HG02759 (cell line): ENCODE measurements around the gene KRTAP4-16.
"Not testable (repeated sequence)": the region's sequence is repeated elsewhere in the genome, so short reads cannot be mapped to it uniquely, and the experiment has no call there.

Experiments used
- ATAC-seq: cut with Tn5 transposase; IDR thresholded peaks from one replicate; pipeline ENCODE4 v1.9.1; 2021; ENCODE audit warnings: mild to moderate bottlenecking, moderate library complexity; ENCODE audit not compliant: unreplicated experiment

The KRTAP4-16 gene

DNA sequence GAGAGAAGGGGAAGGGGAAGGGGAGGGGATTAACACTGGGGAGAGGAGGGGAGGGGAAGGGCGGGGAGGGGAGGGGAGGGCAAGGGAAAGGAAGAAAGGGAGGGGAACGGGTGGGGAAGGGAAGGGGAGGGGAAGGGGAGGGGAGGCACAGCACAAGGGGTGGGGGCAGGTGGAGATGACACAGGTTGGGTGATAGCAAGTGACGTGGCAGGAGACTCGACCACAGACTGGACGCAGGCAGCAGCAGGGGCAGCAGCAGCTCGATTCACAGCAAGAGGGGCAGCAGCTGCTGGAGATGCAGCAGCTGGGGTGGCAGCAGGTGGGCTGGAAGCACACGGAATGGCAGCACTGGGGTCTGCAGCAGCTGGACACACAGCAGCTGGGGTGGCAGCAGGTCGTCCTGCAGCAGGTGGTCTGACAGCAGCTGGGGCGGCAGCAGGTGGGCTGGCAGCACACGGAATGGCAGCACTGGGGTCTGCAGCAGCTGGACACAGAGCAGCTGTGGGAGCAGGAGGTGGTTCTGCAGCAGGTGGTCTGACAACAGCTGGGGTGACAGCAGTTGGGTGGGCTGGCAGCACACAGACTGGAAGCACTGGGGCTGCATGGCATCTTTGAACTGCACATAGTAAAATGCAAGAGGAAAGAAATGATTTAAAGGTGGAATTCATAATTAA lies at the start of gene KRTAP4-16:
Gene KRTAP4-16, minus strand, starts transcription at position 624 of the 674 bp plus-strand sequence. Its CDS starts 0 bp downstream, at position 624.
- no peak for ATAC-seq

DNA sequence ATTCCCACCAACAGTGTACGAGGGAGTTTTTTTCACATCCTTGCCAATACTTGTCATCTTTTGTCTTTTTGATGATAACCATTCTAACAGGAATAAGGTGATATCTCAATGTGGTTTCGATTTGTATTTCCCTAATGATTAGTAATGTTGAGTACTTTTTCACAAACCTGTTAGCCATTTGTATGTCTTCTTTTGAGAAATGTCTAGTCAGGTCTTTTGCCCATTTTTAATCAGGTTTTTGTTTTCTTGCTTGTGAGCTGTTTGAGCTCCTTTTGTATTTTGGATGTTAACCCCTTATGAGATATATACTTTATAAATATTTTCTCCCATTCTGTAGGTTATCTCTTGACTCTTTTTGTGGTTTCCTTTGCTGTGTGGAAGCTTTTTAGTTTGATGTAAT lies 49.5 kb upstream of the KRTAP4-16 start:
- ATAC-seq: no peak

- ATAC-seq: no peak
These were observed 48.0 kb upstream of the KRTAP4-16 start for GRCh38 chr17:41150026-41150425.

DNA sequence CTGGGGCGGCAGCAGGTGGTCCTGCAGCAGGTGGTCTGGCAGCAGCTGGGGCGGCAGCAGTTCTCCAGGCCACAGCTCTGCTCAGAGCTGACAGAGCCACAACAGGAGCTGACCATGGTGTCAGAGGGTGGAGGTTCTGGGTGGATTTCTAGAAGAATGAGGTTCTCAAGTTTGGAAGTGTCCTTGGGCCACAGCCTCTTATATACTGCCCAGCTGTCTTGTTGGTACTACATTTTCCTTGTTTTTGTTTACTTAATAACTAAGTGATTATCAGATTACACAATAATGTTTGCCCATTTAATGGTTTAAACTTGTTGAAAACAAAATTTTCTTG lies 47.6 kb upstream of the KRTAP4-16 start, which contains the start of gene KRTAP4-5:
Gene KRTAP4-5, minus strand, starts transcription at position 174 of the 334 bp plus-strand sequence. Its CDS starts 58 bp downstream, at position 116.
- ATAC-seq: no peak

DNA sequence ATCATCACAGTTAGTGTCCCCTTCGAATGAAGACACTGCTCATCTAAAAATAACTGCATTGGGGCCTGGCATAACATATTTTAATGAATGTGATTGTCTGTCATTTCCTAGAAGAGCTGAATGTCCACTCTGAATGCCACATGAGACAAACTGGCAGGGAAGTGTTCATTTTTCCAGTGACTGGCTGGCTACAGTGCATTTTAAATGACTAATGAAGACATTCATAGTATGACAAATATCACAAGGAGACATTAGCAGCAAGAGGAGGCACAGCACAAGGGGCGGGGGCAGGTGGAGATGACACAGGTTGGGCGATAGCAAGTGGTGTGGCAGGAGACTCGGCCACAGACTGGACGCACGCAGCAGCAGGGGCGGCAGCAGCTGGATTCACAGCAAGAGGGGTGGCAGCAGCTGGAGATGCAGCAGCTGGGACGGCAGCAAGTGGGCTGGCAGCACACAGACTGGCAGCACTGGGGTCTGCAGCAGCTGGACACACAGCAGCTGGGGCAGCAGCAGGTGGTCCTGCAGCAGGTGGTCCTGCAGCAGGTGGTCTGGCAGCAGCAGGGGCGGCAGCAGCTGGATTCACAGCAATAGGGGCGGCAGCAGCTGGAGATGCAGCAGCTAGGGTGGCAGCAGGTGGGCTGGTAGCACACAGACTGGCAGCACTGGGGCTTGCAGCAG lies 47.1 kb upstream of the KRTAP4-16 start:
- not testable (repeated sequence) for ATAC-seq

DNA sequence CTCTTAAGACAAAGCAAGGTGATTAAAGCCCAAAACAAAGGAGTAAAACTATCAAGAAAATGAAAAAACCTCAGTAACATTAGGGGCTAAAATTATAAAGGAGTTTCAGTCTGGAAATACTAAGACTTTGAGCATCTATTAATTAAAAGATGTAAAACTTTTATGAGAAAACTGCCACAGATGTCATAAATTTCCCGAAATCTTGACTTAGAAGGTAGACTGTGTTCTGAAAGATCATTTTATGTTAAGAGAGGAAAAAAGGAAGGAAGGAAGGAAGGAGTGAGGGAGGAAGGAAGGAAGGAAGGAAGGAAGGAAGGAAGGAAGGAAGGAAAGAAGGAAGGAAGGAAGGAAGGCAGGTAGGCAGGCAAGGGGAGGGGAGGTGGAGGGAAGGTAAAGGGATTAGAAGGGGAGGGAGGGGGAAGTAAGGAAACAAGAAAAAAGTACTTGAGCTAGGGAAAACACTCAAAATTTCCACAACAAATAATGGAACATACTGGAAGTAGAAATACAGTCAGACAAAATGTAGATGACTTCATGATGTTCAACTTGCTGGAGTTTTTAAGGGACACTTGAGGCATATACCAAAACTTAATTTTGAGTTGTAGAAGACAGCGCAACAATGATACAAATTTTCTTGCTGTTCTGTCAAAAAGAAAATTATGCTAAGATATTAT lies 45.7 kb upstream of the KRTAP4-16 start:
- no peak for ATAC-seq

DNA sequence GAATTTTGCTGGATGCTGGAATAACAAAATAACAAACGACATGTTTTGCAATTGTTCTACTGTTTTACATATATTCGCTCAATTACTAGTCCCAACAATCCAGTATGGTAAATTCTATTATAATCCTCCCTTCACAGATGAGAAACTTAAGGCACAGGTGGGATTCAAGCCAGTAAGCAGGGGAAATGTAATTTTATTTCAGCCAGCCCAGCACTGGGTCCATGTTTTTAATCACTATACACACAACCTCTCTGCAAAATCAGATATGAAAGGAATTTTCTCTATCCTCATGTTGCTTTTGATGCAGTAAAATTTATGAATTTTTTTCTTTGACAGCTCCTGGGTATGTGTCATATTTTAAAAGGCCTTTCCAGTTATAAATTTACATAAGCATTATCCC lies 43.3 kb upstream of the KRTAP4-16 start:
- ATAC-seq: no peak

DNA sequence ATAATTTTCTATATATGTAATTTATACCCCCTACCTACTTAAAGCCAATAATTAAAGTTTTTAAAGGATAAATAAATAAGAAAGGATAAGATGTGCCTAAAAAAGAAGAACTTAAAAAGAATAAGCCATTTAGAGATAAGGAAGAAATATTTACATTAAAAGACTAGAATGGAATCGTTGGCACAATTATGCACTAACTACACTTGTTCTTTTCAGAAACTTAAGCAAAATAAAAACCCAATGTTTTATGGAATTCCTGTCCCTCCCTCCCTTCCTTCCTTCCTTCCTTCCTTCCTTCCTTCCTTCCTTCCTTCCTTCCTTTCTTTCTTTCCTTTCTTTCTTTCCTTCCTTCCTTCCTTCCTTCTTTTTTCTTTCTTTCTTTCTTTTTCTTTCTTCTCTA lies 42.8 kb upstream of the KRTAP4-16 start:
- no peak for ATAC-seq

DNA sequence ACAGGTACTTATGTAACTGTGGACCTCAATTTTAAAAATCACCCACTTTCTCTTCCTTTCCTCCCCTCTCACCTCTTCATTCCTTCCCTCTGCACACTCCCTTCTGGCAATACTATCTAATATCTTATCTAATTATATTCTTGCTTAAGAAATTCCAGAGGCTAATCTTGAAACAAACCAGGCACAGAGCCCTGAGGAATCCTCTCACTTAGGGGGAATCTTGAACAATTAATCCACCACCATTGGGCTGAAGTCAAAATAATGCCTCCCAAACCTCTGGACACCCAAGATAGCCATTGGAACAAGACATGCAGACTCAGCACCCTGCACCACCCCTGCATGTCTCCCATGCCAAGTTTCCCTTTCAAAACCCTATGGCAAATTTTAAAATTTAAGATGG lies 39.4 kb upstream of the KRTAP4-16 start:
- no peak for ATAC-seq

DNA sequence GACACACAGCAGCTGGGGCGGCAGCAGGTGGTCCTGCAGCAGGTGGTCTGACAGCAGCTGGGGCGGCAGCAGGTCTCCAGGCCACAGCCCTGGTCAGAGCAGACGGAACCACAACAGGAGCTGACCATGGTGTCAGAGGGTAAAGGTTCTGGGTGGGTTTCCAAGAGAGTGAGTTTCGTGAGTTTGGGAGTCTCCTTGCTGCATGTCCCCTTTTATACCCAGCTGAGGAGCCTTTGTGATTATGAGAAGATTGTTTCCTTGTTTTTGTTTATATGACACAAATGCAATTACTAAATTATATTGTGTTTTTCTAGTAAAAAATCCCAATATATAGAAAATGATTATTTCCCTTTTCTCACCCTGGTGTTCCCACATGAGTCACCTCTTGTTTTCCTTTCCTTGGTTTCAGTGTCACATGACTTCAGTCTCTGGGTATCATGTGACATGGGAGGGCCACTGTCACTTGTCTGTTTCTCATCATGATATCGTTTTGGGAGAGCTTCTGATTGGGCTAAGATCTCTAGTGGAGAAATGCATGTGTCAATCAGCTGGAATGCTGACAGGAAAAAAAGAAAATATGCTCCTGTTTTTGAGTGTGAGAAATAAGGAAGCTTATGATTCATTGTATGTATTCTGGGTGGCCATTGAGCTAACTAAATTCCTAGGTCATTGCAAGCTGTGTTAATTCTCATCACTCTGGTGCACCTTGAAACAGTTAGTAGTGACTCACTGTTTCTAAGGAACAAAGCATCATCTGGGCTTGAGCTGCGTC lies 38.5 kb upstream of the KRTAP4-16 start, which contains the start of gene KRTAP4-6:
Gene KRTAP4-6, minus strand, starts transcription at position 185 of the 772 bp plus-strand sequence. Its CDS starts 57 bp downstream, at position 128.
- no peak for ATAC-seq

DNA sequence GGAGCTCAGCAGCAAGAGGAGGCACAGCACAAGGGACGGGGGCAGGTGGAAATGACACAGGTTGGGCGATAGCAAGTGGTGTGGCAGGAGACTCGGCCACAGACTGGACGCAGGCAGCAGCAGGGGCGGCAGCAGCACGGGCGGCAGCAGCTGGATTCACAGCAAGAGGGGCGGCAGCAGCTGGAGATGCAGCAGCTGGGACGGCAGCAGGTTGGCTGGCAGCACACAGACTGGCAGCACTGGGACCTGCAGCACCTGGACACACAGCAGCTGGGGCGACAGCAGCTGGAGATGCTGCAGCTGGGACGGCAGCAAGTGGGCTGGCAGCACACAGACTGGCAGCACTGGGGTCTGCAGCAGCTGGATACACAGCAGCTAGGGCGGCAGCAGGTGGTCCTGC lies 37.9 kb upstream of the KRTAP4-16 start:
- ATAC-seq: not testable (repeated sequence)

GRCh38 chr17:41133880-41134735 lies 32.1 kb upstream of the KRTAP4-16 start:
- no peak for ATAC-seq

GRCh38 chr17:41131979-41132378 lies 30.0 kb upstream of the KRTAP4-16 start:
- ATAC-seq: no peak

DNA sequence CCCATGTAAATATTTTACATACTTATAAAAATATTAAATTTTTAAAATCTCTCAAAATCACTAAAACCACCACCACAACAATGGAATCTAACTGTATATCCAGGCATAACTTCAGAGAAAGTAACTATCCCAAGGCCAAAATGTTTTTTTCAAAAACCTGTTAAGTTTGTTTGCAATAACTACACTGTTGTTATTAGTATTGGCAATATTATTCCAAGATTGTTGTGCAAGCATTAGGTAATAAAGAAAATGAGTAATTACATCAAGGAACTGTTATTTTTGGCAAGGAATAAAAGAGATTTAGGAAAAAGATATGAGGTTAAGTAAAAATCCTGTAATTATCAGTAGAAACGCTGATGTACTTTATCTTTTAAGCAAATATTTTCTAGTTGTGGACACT lies 25.4 kb upstream of the KRTAP4-16 start:
- ATAC-seq: no peak

DNA sequence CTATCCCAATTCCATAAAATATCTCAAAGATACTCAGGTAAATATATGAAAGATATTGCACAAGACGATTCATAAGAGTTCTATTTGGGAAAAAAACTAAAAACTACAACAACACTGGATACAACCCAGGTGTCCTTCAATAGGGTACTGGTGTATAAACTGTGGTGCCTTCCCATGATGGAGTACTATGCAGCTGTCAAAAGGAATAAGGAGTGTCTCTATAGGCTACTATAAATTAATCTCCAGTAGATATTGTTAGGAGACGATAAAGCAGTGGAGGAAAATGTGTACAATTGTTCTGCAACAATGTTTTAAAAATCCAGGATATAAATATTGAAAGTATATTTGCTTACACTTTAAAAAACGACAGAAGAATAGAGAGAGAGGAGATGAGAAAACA lies 24.4 kb upstream of the KRTAP4-16 start:
- no peak for ATAC-seq

DNA sequence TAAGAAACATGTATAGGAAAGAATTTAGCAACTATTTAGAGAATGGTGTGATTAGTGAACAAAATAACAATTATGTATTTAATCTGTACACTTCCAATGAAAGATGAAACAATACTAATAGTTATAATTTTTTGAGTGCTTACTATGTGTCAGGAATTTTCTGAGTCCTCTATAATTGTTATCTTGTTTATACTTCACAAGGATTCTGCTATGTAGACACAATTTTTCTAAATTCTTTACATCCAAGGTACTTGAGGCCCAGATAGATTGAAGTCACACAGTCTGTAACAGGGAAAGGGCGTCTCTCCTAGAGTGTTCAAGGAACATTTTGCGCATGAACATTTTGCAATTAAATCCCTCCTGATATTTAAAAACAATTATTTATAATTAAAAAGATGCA lies 23.1 kb upstream of the KRTAP4-16 start:
- ATAC-seq: no peak

- not testable (repeated sequence) for ATAC-seq
These were observed 22.0 kb upstream of the KRTAP4-16 start, which contains the start of gene KRTAP4-12 for GRCh38 chr17:41123991-41124371. Gene KRTAP4-12, minus strand, starts transcription at chr17:41124182. Its CDS starts 60 bp downstream, at chr17:41124122.

DNA sequence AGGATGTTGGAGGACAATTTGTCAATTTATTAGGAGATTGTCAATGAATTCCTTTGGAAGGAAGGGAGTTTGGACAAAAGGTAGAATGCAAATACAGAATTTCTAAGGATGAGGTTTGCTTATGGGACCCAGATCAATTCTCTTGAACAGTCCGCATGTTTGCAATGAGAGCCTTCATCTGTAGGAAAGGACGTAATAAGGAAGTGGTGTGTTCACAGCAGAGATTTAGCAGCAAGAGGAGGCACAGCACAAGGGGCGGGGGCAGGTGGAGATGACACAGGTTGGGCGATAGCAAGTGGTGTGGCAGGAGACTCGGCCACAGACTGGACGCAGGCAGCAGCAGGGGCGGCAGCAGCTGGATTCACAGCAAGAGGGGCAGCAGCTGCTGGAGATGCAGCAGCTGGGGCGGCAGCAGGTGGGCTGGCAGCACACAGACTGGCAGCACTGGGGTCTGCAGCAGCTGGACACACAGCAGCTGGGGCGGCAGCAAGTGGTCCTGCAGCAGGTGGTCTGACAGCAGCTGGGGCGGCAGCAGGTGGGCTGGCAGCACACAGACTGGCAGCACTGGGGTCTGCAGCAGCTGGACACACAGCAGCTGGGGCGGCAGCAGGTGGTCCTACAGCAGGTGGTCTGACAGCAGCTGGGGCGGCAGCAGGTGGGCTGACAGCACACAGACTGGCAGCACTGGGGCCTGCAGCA lies 21.4 kb upstream of the KRTAP4-16 start:
- not testable (repeated sequence) for ATAC-seq

DNA sequence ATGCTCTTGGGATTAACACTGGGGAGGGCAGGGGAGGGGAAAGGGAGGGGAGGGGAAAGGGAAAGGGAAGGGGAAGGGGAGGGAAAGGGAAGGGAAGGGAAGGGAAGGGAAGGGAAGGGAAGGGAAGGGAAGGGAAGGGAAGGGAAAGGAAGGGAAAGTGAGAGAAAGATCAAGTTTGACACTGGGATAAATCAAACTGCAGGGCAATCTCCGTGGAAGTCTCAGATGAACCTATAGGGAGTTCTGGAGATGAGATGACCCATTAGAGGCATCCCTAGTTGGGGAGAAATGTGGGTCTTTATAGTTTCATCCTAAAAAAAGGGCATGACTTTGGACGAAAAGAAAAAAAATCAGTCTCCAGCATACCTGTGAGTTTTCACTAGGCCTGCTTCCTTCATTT lies 19.7 kb upstream of the KRTAP4-16 start:
- no peak for ATAC-seq
